Measurements from ENCODE around the gene ADGRB3. TPM values are rescaled to one million over a fixed set of nuclear protein-coding genes. Genes with fewer than 3 reads are reported as not detected.

The ADGRB3 gene
- total and polyA plus RNA-seq, 2 donors (not counting 3 experiments of a cell fraction or from before 2014, with no cell fraction given) = not detected

DNA sequence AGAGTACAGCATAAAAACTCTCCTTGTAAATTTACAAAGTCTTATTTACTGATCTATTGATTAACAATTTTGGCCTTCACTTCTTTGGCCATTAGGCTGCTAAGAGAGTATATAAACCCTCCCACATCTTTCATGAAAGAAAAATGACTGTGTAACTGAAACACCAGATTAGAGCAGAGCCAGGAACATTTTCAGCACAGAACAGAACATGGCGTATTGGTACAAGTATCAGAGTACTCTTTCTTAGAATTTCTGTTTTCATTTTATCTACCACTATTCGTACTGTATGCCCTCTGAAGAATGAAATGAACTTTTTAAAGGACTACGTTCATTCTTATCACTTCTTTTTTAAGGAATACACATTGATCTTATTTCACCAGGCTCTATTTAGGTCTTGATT lies 550.2 kb downstream of the ADGRB3 start:
- Histone ChIP-seq H3K27ac (ENCODE audit: insufficient read depth, low read depth, low read length) (no peak overlapping the region), H3K9ac (replicated peaks; ENCODE audit: extremely low read depth, insufficient read depth, low read length) (no peak overlapping the region), H3K36me3 (ENCODE audit: control insufficient read depth in 2 of 2, extremely low read depth in 1 of 2, insufficient read depth in 2 of 2, low read length in 2 of 2) (no peaks in the 10 kb centered on the region), H3K27me3 (ENCODE audit: control insufficient read depth in 2 of 2, insufficient read depth in 2 of 2, low read length in 2 of 2) (no peaks in the 10 kb centered on the region), H3K79me2 (ENCODE audit: control insufficient read depth, insufficient read depth, low read length) (no peaks in the 10 kb centered on the region), H3K4me2 (ENCODE audit: insufficient read depth, low read length) (no peak overlapping the region), H3K9me1 (replicated peaks; ENCODE audit: control insufficient read depth, extremely low read depth, insufficient read depth, low read length) (no peaks in the 10 kb centered on the region), H2AFZ (ENCODE audit: low read depth, low read length) (no peak overlapping the region), H3K4me1 (ENCODE audit: control insufficient read depth, extremely low read depth, insufficient read depth, low read length) (no peaks in the 10 kb centered on the region), H3K9me3 (replicated peaks; ENCODE audit: control insufficient read depth, insufficient read depth, low read length) (peaks cover 1% of the 10 kb centered on the region), H3K4me3 (replicated peaks in 1 of 3; ENCODE audit: insufficient read depth in 1 of 3, low read depth in 1 of 3, low read length in 3 of 3) (no peak overlapping the region), H4K20me1 (replicated peaks; ENCODE audit: control insufficient read depth, extremely low read depth, insufficient read depth, low read length) (no peaks in the 10 kb centered on the region)
- FAIRE-seq (no peak), DNase-seq (ENCODE audit: low read depth, low spot score) (no peak)
- no TSS peak for BruUV-seq (replicated peaks)
- no peak for TF ChIP-seq EZH2 (IDR thresholded peaks at IDR 0.05; ENCODE audit: borderline replicate concordance, low read depth, low read length, severe bottlenecking)
- no peak for TF ChIP-seq POLR2A (IDR thresholded peaks at IDR 0.05; ENCODE audit: low read depth, low read length)
- TF ChIP-seq, protein P1, sequence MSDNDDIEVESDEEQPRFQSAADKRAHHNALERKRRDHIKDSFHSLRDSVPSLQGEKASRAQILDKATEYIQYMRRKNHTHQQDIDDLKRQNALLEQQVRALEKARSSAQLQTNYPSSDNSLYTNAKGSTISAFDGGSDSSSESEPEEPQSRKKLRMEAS (IDR thresholded peaks at IDR 0.05; ENCODE audit: insufficient read depth, insufficient read length) = no peak
- TF ChIP-seq MYC (IDR thresholded peaks at IDR 0.05; ENCODE audit: low read depth, low read length) = no peak
- TF ChIP-seq, protein P2, sequence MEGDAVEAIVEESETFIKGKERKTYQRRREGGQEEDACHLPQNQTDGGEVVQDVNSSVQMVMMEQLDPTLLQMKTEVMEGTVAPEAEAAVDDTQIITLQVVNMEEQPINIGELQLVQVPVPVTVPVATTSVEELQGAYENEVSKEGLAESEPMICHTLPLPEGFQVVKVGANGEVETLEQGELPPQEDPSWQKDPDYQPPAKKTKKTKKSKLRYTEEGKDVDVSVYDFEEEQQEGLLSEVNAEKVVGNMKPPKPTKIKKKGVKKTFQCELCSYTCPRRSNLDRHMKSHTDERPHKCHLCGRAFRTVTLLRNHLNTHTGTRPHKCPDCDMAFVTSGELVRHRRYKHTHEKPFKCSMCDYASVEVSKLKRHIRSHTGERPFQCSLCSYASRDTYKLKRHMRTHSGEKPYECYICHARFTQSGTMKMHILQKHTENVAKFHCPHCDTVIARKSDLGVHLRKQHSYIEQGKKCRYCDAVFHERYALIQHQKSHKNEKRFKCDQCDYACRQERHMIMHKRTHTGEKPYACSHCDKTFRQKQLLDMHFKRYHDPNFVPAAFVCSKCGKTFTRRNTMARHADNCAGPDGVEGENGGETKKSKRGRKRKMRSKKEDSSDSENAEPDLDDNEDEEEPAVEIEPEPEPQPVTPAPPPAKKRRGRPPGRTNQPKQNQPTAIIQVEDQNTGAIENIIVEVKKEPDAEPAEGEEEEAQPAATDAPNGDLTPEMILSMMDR (IDR thresholded peaks at IDR 0.05; ENCODE audit: extremely low read depth in 1 of 2, insufficient read depth in 1 of 2, low read depth in 1 of 2, low read length in 2 of 2) = no peak
- TF ChIP-seq JUN (IDR thresholded peaks at IDR 0.05; ENCODE audit: borderline replicate concordance, insufficient read depth, insufficient read length, low read depth) = no peak
- no peak for TF ChIP-seq POLR2AphosphoS5 (IDR thresholded peaks at IDR 0.05; ENCODE audit: insufficient read depth, low read depth, low read length)
- no peak for TF ChIP-seq FOS (IDR thresholded peaks at IDR 0.05; ENCODE audit: borderline replicate concordance, insufficient read depth, low read length)
- no peak for TF ChIP-seq GATA2 (IDR thresholded peaks at IDR 0.05; ENCODE audit: insufficient read depth, insufficient read length, low read depth, low read length)
- ChIA-PET POLR2A (no interaction called here), CTCF (no interaction called here)
- intact Hi-C loops (cut with micrococcal nuclease) = no loop called here
- dilution Hi-C loops (cut with MboI; ENCODE audit: extremely low pct_ligation_motif_present, low sequenced_read_pairs) = no loop called here
